NCI-H2081 treated with DMSO at 0.1 percent for 48 hours (cell line): ENCODE measurements around the gene GK2.

ENCODE experiments used
- DNase-seq: peaks from one replicate; lab custom pipeline; 2025; lab: John Stamatoyannopoulos, UW

The GK2 gene

GRCh38 chr4:79385641-79386040 is 22.4 kb downstream of the GK2 start:
- DNase-seq = no peak

GRCh38 chr4:79381161-79381560 is 26.9 kb downstream of the GK2 start:
- DNase-seq = no peak

- no peak for DNase-seq
Observed at GRCh38 chr4:79370026-79370425, 38.0 kb downstream of the GK2 start.

- no peak for DNase-seq
Observed at GRCh38 chr4:79367096-79367495, 40.9 kb downstream of the GK2 start.

- DNase-seq = no peak
Observed at GRCh38 chr4:79366422-79366821, 41.6 kb downstream of the GK2 start.

GRCh38 chr4:79364061-79364460 is 44.0 kb downstream of the GK2 start:
- no peak for DNase-seq

GRCh38 chr4:79362626-79363025 is 45.4 kb downstream of the GK2 start:
- DNase-seq = no peak

- no peak for DNase-seq
Observed at GRCh38 chr4:79360006-79360405, 48.0 kb downstream of the GK2 start.

GRCh38 chr4:79358438-79358837 is 49.6 kb downstream of the GK2 start:
- no peak for DNase-seq

GRCh38 chr4:79357365-79357764 is 50.7 kb downstream of the GK2 start:
- no peak for DNase-seq
